Gastroesophageal sphincter (tissue), 4 donors: ENCODE data around the gene KIAA0930. TPM values are rescaled to one million over a fixed set of nuclear protein-coding genes. Genes with fewer than 3 reads are reported as not detected.

Experiments used
- ATAC-seq: fragments of 150-250 bp; one replicate; pipeline ENCODE4 v1.9.1; 2016; ENCODE audit warnings: mild to moderate bottlenecking, moderate library complexity
- H3K27ac ChIP-seq, 4 donors: fragments of 200-600 bp; sonication (generic) in 3 of 4; 1 replicate in 3 of 4; 2 replicates in 1 of 4; pipeline ENCODE4 v1.5.1; 2016 to 2019
- H3K27me3 ChIP-seq: fragments of 200-600 bp; sonication (generic); one replicate; pipeline ENCODE4 v1.5.1; 2019
- H3K36me3 ChIP-seq, 2 donors: fragments of 200-600 bp; sonication (generic); one replicate each; pipeline ENCODE4 v1.5.1; 2019; ENCODE audit warnings: control low read depth in 1 of 2
- H3K4me1 ChIP-seq, 3 donors: fragments of 200-600 bp; sonication (generic); 1 replicate in 2 of 3; 2 replicates in 1 of 3; pipeline ENCODE4 v1.5.1; 2016 to 2019; ENCODE audit warnings: control low read depth in 2 of 3
- H3K4me3 ChIP-seq, 2 donors: fragments of 200-600 bp; sonication (generic); one replicate each; pipeline ENCODE4 v1.5.1; 2019; ENCODE audit warnings: mild to moderate bottlenecking in 1 of 2, moderate library complexity in 1 of 2
- H3K9me3 ChIP-seq, 3 donors: fragments of 200-600 bp; sonication (generic); one replicate each; pipeline ENCODE4 v1.5.1; 2017 to 2019; ENCODE audit warnings: control low read depth in 2 of 3
- EP300 ChIP-seq: sonication (generic); formaldehyde crosslinking; IDR thresholded peaks from one replicate; pipeline ENCODE4 v1.6.1; 2017; ENCODE audit warnings: antibody characterized with exemption, mild to moderate bottlenecking
- POLR2A ChIP-seq, 2 donors: fragments of 450-650 bp; IDR thresholded peaks; one replicate each; pipeline ENCODE4 v1.6.1; 2017; ENCODE audit warnings: antibody characterized with exemption in 2 of 2, mild to moderate bottlenecking in 2 of 2, moderate library complexity in 1 of 2
- POLR2AphosphoS5 ChIP-seq: sonication (generic); formaldehyde crosslinking; IDR thresholded peaks from one replicate; pipeline ENCODE4 v1.6.1; 2017; ENCODE audit warnings: antibody characterized with exemption
- WGBS, 2 donors: methylation state at CpG; one replicate each; pipeline ENCODE4 v1.1.5; 2018; ENCODE audit warnings: low coverage in 1 of 2; 5-methylcytosine and 5-hydroxymethylcytosine counted together
- total RNA-seq, 4 donors: library from RNA; depleted of rRNA; stranded (reverse); fragments of >200 nt; gene quantifications; one replicate each; pipeline ENCODE4 v1.1.0, GENCODE V29; 2016
- TF ChIP-seq, protein P1 (sequence below), 4 experiments: fragments of 200-600 bp in 2 of 4; fragments of 450-650 bp in 2 of 4; sonication (generic) in 1 of 4; IDR thresholded peaks; one replicate each; pipeline ENCODE4 v1.5.1; 2017 to 2019; ENCODE audit warnings: antibody characterized with exemption in 4 of 4, mild to moderate bottlenecking in 2 of 4, moderate library complexity in 2 of 4

Gene KIAA0930
- total RNA-seq, 4 donors from 2014 or later: 26.1 to 54.2 (median 37.3) TPM

DNA sequence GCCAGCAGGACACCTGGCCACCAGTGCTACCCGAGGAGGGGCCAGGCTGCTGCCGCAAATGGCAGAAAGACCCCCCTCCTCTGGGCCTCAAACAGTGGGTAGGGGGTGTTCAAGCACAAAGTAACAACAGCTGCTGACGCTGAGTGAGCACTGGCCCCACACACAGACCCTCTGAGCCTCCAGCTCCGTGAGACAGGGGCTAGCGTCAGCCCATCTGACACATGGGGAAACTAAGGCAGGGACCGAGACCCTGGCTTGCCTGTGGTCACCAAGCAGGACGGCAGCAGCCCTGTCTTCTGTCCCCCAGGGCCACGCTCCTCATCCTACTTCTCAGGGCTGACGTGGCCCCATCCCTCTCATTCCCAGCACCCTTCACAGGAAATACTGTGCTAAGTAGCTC lies 40.5 kb downstream of the KIAA0930 start:
- Histone ChIP-seq H3K4me1 (peaks cover 0 to 20% (median 7%) of the 10 kb centered on the region in 3 donors), H3K4me3 (no peak overlapping the region), H3K36me3 (peaks cover 0 to 93% of the 10 kb centered on the region in 2 donors), H3K27ac (no peak overlapping the region), H3K27me3 (no peaks in the 10 kb centered on the region), H3K9me3 (no peaks in the 10 kb centered on the region)
- ATAC-seq: no peak
- whole genome bisulfite sequencing, 2 donors: no CpG with 5 or more reads among the region's 9 CpGs
- TF ChIP-seq POLR2AphosphoS5: no peak
- TF ChIP-seq, protein P1, sequence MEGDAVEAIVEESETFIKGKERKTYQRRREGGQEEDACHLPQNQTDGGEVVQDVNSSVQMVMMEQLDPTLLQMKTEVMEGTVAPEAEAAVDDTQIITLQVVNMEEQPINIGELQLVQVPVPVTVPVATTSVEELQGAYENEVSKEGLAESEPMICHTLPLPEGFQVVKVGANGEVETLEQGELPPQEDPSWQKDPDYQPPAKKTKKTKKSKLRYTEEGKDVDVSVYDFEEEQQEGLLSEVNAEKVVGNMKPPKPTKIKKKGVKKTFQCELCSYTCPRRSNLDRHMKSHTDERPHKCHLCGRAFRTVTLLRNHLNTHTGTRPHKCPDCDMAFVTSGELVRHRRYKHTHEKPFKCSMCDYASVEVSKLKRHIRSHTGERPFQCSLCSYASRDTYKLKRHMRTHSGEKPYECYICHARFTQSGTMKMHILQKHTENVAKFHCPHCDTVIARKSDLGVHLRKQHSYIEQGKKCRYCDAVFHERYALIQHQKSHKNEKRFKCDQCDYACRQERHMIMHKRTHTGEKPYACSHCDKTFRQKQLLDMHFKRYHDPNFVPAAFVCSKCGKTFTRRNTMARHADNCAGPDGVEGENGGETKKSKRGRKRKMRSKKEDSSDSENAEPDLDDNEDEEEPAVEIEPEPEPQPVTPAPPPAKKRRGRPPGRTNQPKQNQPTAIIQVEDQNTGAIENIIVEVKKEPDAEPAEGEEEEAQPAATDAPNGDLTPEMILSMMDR (IDR thresholded peaks at IDR 0.05): no peak
- no peak for TF ChIP-seq POLR2A (IDR thresholded peaks at IDR 0.05)
- TF ChIP-seq EP300: no peak

DNA sequence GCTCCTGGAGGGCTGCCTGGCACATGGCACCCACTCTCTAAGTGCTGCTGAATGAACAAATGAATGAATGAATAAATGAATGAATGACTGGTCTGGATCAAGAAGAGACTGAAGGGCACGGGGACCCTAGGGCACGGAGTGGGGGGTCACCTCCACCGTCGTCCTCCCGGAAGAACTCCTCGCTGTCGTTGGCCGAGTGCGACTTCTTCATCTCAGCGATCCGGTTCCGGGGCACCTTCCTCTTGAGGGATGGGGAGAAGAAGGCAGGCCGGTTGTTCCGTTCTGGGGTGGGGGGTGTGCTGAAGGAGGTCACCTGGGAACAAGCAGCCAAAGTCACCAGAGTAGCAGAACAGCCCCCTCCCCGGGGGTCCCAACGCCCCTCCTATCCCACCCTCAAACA lies 41.0 kb downstream of the KIAA0930 start:
- H3K36me3 ChIP-seq: peaks cover 0 to 92% of the 10 kb centered on the region in 2 donors
- H3K4me3 ChIP-seq: no peak overlapping the region
- TF ChIP-seq POLR2AphosphoS5: no peak
- TF ChIP-seq POLR2A (IDR thresholded peaks at IDR 0.05): no peak
- TF ChIP-seq, protein P1 (IDR thresholded peaks at IDR 0.05): no peak
- TF ChIP-seq EP300: no peak
- H3K9me3 ChIP-seq: no peaks in the 10 kb centered on the region
- H3K27ac ChIP-seq: no peak overlapping the region
- H3K27me3 ChIP-seq: no peaks in the 10 kb centered on the region
- peaks cover 0 to 20% (median 7%) of the 10 kb centered on the region in 3 donors for H3K4me1 ChIP-seq
- WGBS, 2 donors: 95 to 100% methylated on average over 2 to 11 of the region's 16 CpGs
- ATAC-seq: no peak

DNA sequence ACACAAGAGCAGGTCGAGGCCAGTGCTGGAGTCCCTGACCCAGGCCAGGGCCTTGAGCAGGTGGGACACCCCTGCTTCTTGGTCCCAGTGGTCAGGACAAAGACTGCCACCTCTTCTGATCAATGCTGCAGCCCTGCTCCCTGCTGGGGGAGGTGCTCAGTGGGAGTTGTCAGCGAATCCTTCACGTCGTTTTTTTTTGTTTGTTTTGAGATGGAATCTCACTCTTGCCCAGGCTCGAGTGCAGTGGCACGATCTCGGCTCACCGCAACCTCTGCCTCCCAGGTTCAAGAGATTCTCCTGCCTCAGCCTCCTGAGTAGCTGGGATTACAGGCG lies 42.3 kb downstream of the KIAA0930 start:
- TF ChIP-seq POLR2AphosphoS5: no peak
- TF ChIP-seq POLR2A (IDR thresholded peaks at IDR 0.05): no peak
- TF ChIP-seq, protein P1 (IDR thresholded peaks at IDR 0.05): no peak
- TF ChIP-seq EP300: no peak
- Histone ChIP-seq H3K9me3 (no peaks in the 10 kb centered on the region), H3K27ac (no peak overlapping the region), H3K4me3 (no peak overlapping the region), H3K27me3 (no peaks in the 10 kb centered on the region), H3K4me1 (peaks cover 0 to 21% (median 7%) of the 10 kb centered on the region in 3 donors), H3K36me3 (peaks cover 0 to 84% of the 10 kb centered on the region in 2 donors)
- ATAC-seq: no peak
- 65 to 100% methylated on average over 2 to 4 of the region's 9 CpGs for WGBS, 2 donors

DNA sequence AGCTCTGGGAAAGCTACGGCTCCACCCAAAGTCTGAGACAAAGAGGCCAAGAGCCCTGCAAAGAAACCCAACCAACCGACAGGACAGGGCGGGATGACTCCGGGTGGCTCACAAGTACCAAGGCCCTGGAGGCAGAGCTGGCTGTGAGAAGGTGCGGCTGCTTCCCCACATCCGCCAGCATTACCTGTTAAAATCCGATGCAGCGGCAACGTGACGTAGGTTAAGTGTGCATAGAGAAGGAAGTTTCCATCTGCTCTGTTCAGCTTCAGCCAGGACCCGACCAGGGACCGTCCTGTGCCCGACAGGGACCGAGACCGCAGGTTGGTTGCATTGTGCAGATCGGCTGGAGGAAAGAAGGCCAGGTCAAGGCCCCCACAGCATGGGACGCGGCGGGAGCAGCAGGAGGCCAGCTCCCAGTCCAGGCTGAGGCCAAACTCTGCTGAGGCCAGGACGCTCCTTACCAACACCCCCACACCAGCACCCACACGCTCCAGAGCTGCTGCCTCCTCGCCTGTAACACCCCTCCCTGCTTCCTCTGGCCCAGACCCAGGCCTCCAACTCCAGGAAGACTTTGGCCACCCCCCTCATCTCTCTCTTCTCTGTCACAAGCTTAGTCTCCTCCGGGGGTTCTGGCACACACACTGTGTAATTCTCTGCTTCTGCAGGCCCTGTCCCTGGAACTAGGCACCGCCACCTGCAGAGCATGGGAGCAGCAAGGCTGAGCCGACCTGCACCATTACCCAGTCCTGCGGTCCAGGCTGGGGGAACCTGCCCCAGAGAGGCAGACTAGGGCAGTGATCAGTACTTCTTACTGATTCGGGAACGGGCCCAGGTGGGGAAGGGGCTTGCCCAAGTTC lies 42.9 kb downstream of the KIAA0930 start:
- no peak for ATAC-seq
- TF ChIP-seq, protein P1 (IDR thresholded peaks at IDR 0.05): no peak
- TF ChIP-seq POLR2AphosphoS5: no peak
- no peak for TF ChIP-seq POLR2A (IDR thresholded peaks at IDR 0.05)
- TF ChIP-seq EP300: no peak
- Histone ChIP-seq H3K36me3 (peaks cover 0 to 79% of the 10 kb centered on the region in 2 donors), H3K9me3 (no peaks in the 10 kb centered on the region), H3K27ac (no peak overlapping the region), H3K27me3 (no peaks in the 10 kb centered on the region), H3K4me3 (no peak overlapping the region), H3K4me1 (peaks cover 0 to 27% (median 7%) of the 10 kb centered on the region in 3 donors)
- 60 to 86% methylated on average over 2 to 9 of the region's 28 CpGs for WGBS, 2 donors
